ENCODE results near the gene ZC3H10. TPM values are rescaled to one million over a fixed set of nuclear protein-coding genes. Genes with fewer than 3 reads are reported as not detected.

The ZC3H10 gene
- total and polyA plus RNA-seq, 4 experiments from 2014 or later = 0.27 to 19.6 (median 10.1) TPM

GRCh38 chr12:56086096-56086495 lies 32.0 kb upstream of the ZC3H10 start:
- no peak for DNase-seq
- ChIA-PET POLR2A (ENCODE audit: partially characterized antibody) (interaction anchor here (0.7 to 1.8 kb wide), 3 partner anchors 17 to 18 kb away, joined by 3 to 4 read pairs (median 4); partner anchors contain the start of gene PA2G4), CTCF (ENCODE audit: partially characterized antibody) (interaction anchor here (0.6 to 3.0 kb wide), 10 partner anchors 11 to 72 kb away, joined by 3 to 23 read pairs (median 3); partner anchors contain the start of genes MYL6, PA2G4 and ZC3H10)
- intact Hi-C loops (cut with micrococcal nuclease) = no loop called here
- H3K4me3 Mint-ChIP-seq = no peak overlapping the region
- H3K27me3 Mint-ChIP-seq = peaks cover 0 to 3% of the 10 kb centered on the region in 2 donors
- peaks cover 0 to 2% (median 0%) of the 10 kb centered on the region in 4 donors for H3K4me1 Mint-ChIP-seq
- no peaks in the 10 kb centered on the region for H3K36me3 Mint-ChIP-seq
- H3K27ac ChIP-seq (ENCODE audit: low read depth, low read length) = no peak overlapping the region
- no peaks in the 10 kb centered on the region for H3K36me3 ChIP-seq (ENCODE audit: insufficient read depth, low read length)
- no peak overlapping the region for H3K4me3 ChIP-seq (ENCODE audit: low read length in 2 of 2)
- peaks cover under 1% of the 10 kb centered on the region for H3K4me1 ChIP-seq (ENCODE audit: insufficient read depth, low read length)
- no peaks in the 10 kb centered on the region for H3K9me3 Mint-ChIP-seq
- H3K27me3 ChIP-seq (ENCODE audit: insufficient read depth, low read length) = peaks cover 6% of the 10 kb centered on the region
- H3K27ac Mint-ChIP-seq = no peak overlapping the region
- H3K9me3 ChIP-seq (ENCODE audit: control insufficient read depth in 1 of 2, low read length in 2 of 2) = no peaks in the 10 kb centered on the region

GRCh38 chr12:56086608-56087007 lies 31.5 kb upstream of the ZC3H10 start:
- no peaks in the 10 kb centered on the region for H3K4me1 ChIP-seq (ENCODE audit: insufficient read depth, low read length)
- H3K4me1 Mint-ChIP-seq = no peaks in the 10 kb centered on the region
- H3K9me3 ChIP-seq (ENCODE audit: control insufficient read depth in 1 of 2, low read length in 2 of 2) = no peaks in the 10 kb centered on the region
- POLR2A ChIA-PET (ENCODE audit: partially characterized antibody) = interaction anchor here (0.7 to 0.9 kb wide), 2 partner anchors 16 to 17 kb away, joined by 3 to 4 read pairs; partner anchors contain the start of gene PA2G4
- no peak overlapping the region for H3K4me3 ChIP-seq (ENCODE audit: low read length in 2 of 2)
- H3K27ac Mint-ChIP-seq = no peak overlapping the region
- no peak overlapping the region for H3K27ac ChIP-seq (ENCODE audit: low read depth, low read length)
- intact Hi-C loops (cut with micrococcal nuclease) = no loop called here
- no peaks in the 10 kb centered on the region for H3K36me3 ChIP-seq (ENCODE audit: insufficient read depth, low read length)
- H3K27me3 Mint-ChIP-seq = peaks cover 0 to 3% of the 10 kb centered on the region in 2 donors
- no peak for DNase-seq
- CTCF ChIA-PET (ENCODE audit: partially characterized antibody) = interaction anchor here (0.6 to 3.0 kb wide), 5 partner anchors 15 to 39 kb away, joined by 3 to 23 read pairs (median 3); partner anchors contain the start of genes PA2G4 and ZC3H10
- H3K4me3 Mint-ChIP-seq = no peak overlapping the region
- H3K9me3 Mint-ChIP-seq = no peaks in the 10 kb centered on the region
- peaks cover 6% of the 10 kb centered on the region for H3K27me3 ChIP-seq (ENCODE audit: insufficient read depth, low read length)
- H3K36me3 Mint-ChIP-seq = no peaks in the 10 kb centered on the region

GRCh38 chr12:56087220-56087619 lies 30.8 kb upstream of the ZC3H10 start:
- DNase-seq = no peak
- POLR2A ChIA-PET (ENCODE audit: partially characterized antibody) = no interaction called here
- H3K4me3 Mint-ChIP-seq = no peak overlapping the region
- intact Hi-C loops (cut with micrococcal nuclease) = no loop called here
- CTCF ChIA-PET (ENCODE audit: partially characterized antibody) = no interaction called here
- peak overlapping the region in 1 of 7 donors; percentile 63 for H3K27ac Mint-ChIP-seq
- no peaks in the 10 kb centered on the region for H3K36me3 Mint-ChIP-seq
- H3K9me3 Mint-ChIP-seq = no peaks in the 10 kb centered on the region
- Histone ChIP-seq H3K9me3 (ENCODE audit: control insufficient read depth in 1 of 2, low read length in 2 of 2) (no peaks in the 10 kb centered on the region), H3K4me1 (ENCODE audit: insufficient read depth, low read length) (no peaks in the 10 kb centered on the region), H3K36me3 (ENCODE audit: insufficient read depth, low read length) (no peaks in the 10 kb centered on the region), H3K4me3 (ENCODE audit: low read length in 2 of 2) (no peak overlapping the region), H3K27ac (ENCODE audit: low read depth, low read length) (no peak overlapping the region), H3K27me3 (ENCODE audit: insufficient read depth, low read length) (peaks cover 6% of the 10 kb centered on the region)
- H3K4me1 Mint-ChIP-seq = no peaks in the 10 kb centered on the region
- H3K27me3 Mint-ChIP-seq = peaks cover 0 to 3% of the 10 kb centered on the region in 2 donors

- Mint-ChIP-seq H3K9me3 (no peaks in the 10 kb centered on the region), H3K4me3 (no peak overlapping the region), H3K4me1 (peaks cover 14 to 20% (median 14%) of the 10 kb centered on the region in 4 donors), H3K36me3 (no peaks in the 10 kb centered on the region), H3K27me3 (peaks cover 3 to 4% of the 10 kb centered on the region in 2 donors), H3K27ac (peak overlapping the region in 2 of 7 donors; percentile 49 to 80)
- Histone ChIP-seq H3K4me1 (ENCODE audit: insufficient read depth, low read length) (peaks cover 14% of the 10 kb centered on the region), H3K27ac (ENCODE audit: low read depth, low read length) (no peak overlapping the region), H3K27me3 (ENCODE audit: insufficient read depth, low read length) (no peaks in the 10 kb centered on the region), H3K4me3 (ENCODE audit: low read length in 2 of 2) (no peak overlapping the region), H3K36me3 (ENCODE audit: insufficient read depth, low read length) (no peaks in the 10 kb centered on the region), H3K9me3 (ENCODE audit: control insufficient read depth in 1 of 2, low read length in 2 of 2) (no peaks in the 10 kb centered on the region)
- POLR2A ChIA-PET (ENCODE audit: partially characterized antibody) = no interaction called here
- no peak for DNase-seq
- CTCF ChIA-PET (ENCODE audit: partially characterized antibody) = interaction anchor here (2.2 kb wide), 1 partner anchor 12 kb away, joined by 5 read pairs; no protein-coding TSS in a partner anchor
- intact Hi-C loops (cut with micrococcal nuclease) = no loop called here
Measured at GRCh38 chr12:56097738-56098137, 20.3 kb upstream of the ZC3H10 start.

- H3K4me1 ChIP-seq (ENCODE audit: insufficient read depth, low read length) = peaks cover 23% of the 10 kb centered on the region
- H3K4me1 Mint-ChIP-seq = peaks cover 21 to 28% (median 23%) of the 10 kb centered on the region in 4 donors
- no peak overlapping the region for H3K4me3 Mint-ChIP-seq
- DNase-seq = no peak
- no peaks in the 10 kb centered on the region for H3K36me3 ChIP-seq (ENCODE audit: insufficient read depth, low read length)
- no peak overlapping the region for H3K27ac ChIP-seq (ENCODE audit: low read depth, low read length)
- no peaks in the 10 kb centered on the region for H3K9me3 Mint-ChIP-seq
- no peaks in the 10 kb centered on the region for H3K36me3 Mint-ChIP-seq
- H3K4me3 ChIP-seq (ENCODE audit: low read length in 2 of 2) = no peak overlapping the region
- no peaks in the 10 kb centered on the region for H3K9me3 ChIP-seq (ENCODE audit: control insufficient read depth in 1 of 2, low read length in 2 of 2)
- intact Hi-C loops (cut with micrococcal nuclease) = no loop called here
- ChIA-PET CTCF (ENCODE audit: partially characterized antibody) (interaction anchor here (1.0 to 6.1 kb wide), 3 partner anchors 13 to 51 kb away, joined by 3 to 23 read pairs (median 5); no protein-coding TSS in a partner anchor), POLR2A (ENCODE audit: partially characterized antibody) (interaction anchor here (0.6 kb wide), 1 partner anchor 48 kb away, joined by 5 read pairs; no protein-coding TSS in a partner anchor)
- H3K27ac Mint-ChIP-seq = no peak overlapping the region
- no peaks in the 10 kb centered on the region for H3K27me3 ChIP-seq (ENCODE audit: insufficient read depth, low read length)
- H3K27me3 Mint-ChIP-seq = peaks cover 3% of the 10 kb centered on the region in 2 donors
Measured at GRCh38 chr12:56098592-56098991, 19.5 kb upstream of the ZC3H10 start.

- peaks cover 22 to 38% (median 29%) of the 10 kb centered on the region in 4 donors for H3K4me1 Mint-ChIP-seq
- ChIA-PET POLR2A (ENCODE audit: partially characterized antibody) (interaction anchor here (10.8 kb wide), 1 partner anchor 18 kb away, joined by 324 read pairs; the partner anchor contains the start of genes RPL41 and ZC3H10), CTCF (ENCODE audit: partially characterized antibody) (interaction anchor here (1.0 to 6.1 kb wide), 4 partner anchors 14 to 53 kb away, joined by 3 to 23 read pairs (median 5); partner anchors contain the start of gene ZC3H10)
Measured at GRCh38 chr12:56099787-56100186, 18.3 kb upstream of the ZC3H10 start.

GRCh38 chr12:56101045-56101444 lies 17.0 kb upstream of the ZC3H10 start:
- ChIA-PET POLR2A (ENCODE audit: partially characterized antibody) (interaction anchor here (10.8 kb wide), 1 partner anchor 17 kb away, joined by 324 read pairs; the partner anchor contains the start of genes RPL41 and ZC3H10), CTCF (ENCODE audit: partially characterized antibody) (interaction anchor here (0.7 to 6.1 kb wide), 4 partner anchors 16 to 105 kb away, joined by 3 to 23 read pairs (median 4); partner anchors contain the start of genes SMARCC2 and ZC3H10)
- H3K4me1 Mint-ChIP-seq = peaks cover 29 to 50% (median 39%) of the 10 kb centered on the region in 4 donors

More at GRCh38 chr12:56099787-56100186, 18.3 kb upstream of the ZC3H10 start:
- no peak overlapping the region for H3K4me3 ChIP-seq (ENCODE audit: low read length in 2 of 2)
- Mint-ChIP-seq H3K27me3 (peaks cover 2 to 3% of the 10 kb centered on the region in 2 donors), H3K36me3 (peaks cover 0 to 8% of the 10 kb centered on the region in 2 donors), H3K9me3 (no peaks in the 10 kb centered on the region), H3K27ac (peak overlapping the region in 4 of 7 donors; percentile 35 to 70 (median 54)), H3K4me3 (peak overlapping the region in 1 of 8 donors; percentile 17)
- H3K27me3 ChIP-seq (ENCODE audit: insufficient read depth, low read length) = no peaks in the 10 kb centered on the region
- peaks cover 26% of the 10 kb centered on the region for H3K4me1 ChIP-seq (ENCODE audit: insufficient read depth, low read length)
- no peaks in the 10 kb centered on the region for H3K9me3 ChIP-seq (ENCODE audit: control insufficient read depth in 1 of 2, low read length in 2 of 2)
- H3K36me3 ChIP-seq (ENCODE audit: insufficient read depth, low read length) = no peaks in the 10 kb centered on the region
- intact Hi-C loops (cut with micrococcal nuclease) = loop anchor here (5.0 kb wide), 4 partner anchors 92 to 362 kb away; partner anchors contain the start of genes ORMDL2, PYM1 and SARNP
- no peak for DNase-seq
- no peak overlapping the region for H3K27ac ChIP-seq (ENCODE audit: low read depth, low read length)

More at GRCh38 chr12:56101045-56101444, 17.0 kb upstream of the ZC3H10 start:
- no peak for DNase-seq
- Mint-ChIP-seq H3K9me3 (no peaks in the 10 kb centered on the region), H3K27me3 (peaks cover 0 to 1% of the 10 kb centered on the region in 2 donors), H3K36me3 (peaks cover under 1 to 16% of the 10 kb centered on the region in 2 donors), H3K4me3 (no peak overlapping the region), H3K27ac (peak overlapping the region in 5 of 7 donors; percentile 37 to 100 (median 98))
- no peak overlapping the region for H3K4me3 ChIP-seq (ENCODE audit: low read length in 2 of 2)
- H3K36me3 ChIP-seq (ENCODE audit: insufficient read depth, low read length) = no peaks in the 10 kb centered on the region
- no peaks in the 10 kb centered on the region for H3K9me3 ChIP-seq (ENCODE audit: control insufficient read depth in 1 of 2, low read length in 2 of 2)
- intact Hi-C loops (cut with micrococcal nuclease) = loop anchor here (5.0 kb wide), 4 partner anchors 94 to 364 kb away; partner anchors contain the start of genes ORMDL2, PYM1 and SARNP
- peak overlapping the region; percentile 82 for H3K27ac ChIP-seq (ENCODE audit: low read depth, low read length)
- H3K27me3 ChIP-seq (ENCODE audit: insufficient read depth, low read length) = no peaks in the 10 kb centered on the region
- peaks cover 37% of the 10 kb centered on the region for H3K4me1 ChIP-seq (ENCODE audit: insufficient read depth, low read length)

All from CD4-positive, alpha-beta memory T cell (primary cell).